WTC11 (cell line): ENCODE results near the gene NOXO1. TPM values are rescaled to one million over a fixed set of nuclear protein-coding genes. Genes with fewer than 3 reads are reported as not detected.
A peak's percentile ranks its signal among the peaks of the same experiment; 100 is the strongest.

Experiments
- AFF4 ChIP-seq: sonication (generic); formaldehyde crosslinking; IDR thresholded peaks from 2 replicates; pipeline ENCODE4 v1.8.1; 2023; ENCODE audit warnings: mild to moderate bottlenecking, missing genetic modification reagents, borderline replicate concordance
- AR ChIP-seq: fragments of 250-450 bp; sonication (Bioruptor Pico); IDR thresholded peaks from 2 replicates; pipeline ENCODE4 v1.9.0; 2021; ENCODE audit warnings: mild to moderate bottlenecking
- E2F1 ChIP-seq: sonication (generic); formaldehyde crosslinking; IDR thresholded peaks from 2 replicates; pipeline ENCODE4 v1.8.0; 2022; ENCODE audit warnings: mild to moderate bottlenecking, missing genetic modification reagents
- ELF4 ChIP-seq: sonication (generic); formaldehyde crosslinking; IDR thresholded peaks from 2 replicates; pipeline ENCODE4 v1.8.1; 2022; ENCODE audit warnings: low read depth, mild to moderate bottlenecking, moderate library complexity, missing genetic modification reagents
- ERG ChIP-seq: fragments of 250-450 bp; sonication (Bioruptor Pico); IDR thresholded peaks from 2 replicates; pipeline ENCODE4 v1.8.0; 2021; ENCODE audit warnings: mild to moderate bottlenecking
- ESRRA ChIP-seq: sonication (generic); formaldehyde crosslinking; IDR thresholded peaks from 2 replicates; pipeline ENCODE4 v1.8.1; 2022; ENCODE audit warnings: mild to moderate bottlenecking, missing genetic modification reagents, borderline replicate concordance
- ETV6 ChIP-seq: sonication (generic); formaldehyde crosslinking; IDR thresholded peaks from 2 replicates; pipeline ENCODE4 v1.8.1; 2022; ENCODE audit warnings: mild to moderate bottlenecking, missing genetic modification reagents
- FOXK1 ChIP-seq: sonication (generic); formaldehyde crosslinking; IDR thresholded peaks from 2 replicates; pipeline ENCODE4 v1.8.0; 2022; ENCODE audit warnings: mild to moderate bottlenecking, moderate library complexity, missing genetic modification reagents
- GTF2I ChIP-seq: fragments of 250-450 bp; sonication (Bioruptor Pico); conservative IDR thresholded peaks from 2 replicates; pipeline ENCODE4 v1.4.0; 2021; ENCODE audit warnings: mild to moderate bottlenecking
- JAZF1 ChIP-seq: fragments of 250-450 bp; sonication (Bioruptor Pico); IDR thresholded peaks from 2 replicates; pipeline ENCODE4 v1.9.0; 2021; ENCODE audit warnings: moderate library complexity, mild to moderate bottlenecking, inconsistent platforms
- MAX ChIP-seq: sonication (generic); formaldehyde crosslinking; IDR thresholded peaks from 2 replicates; pipeline ENCODE4 v1.8.0; 2022; ENCODE audit warnings: mild to moderate bottlenecking, missing genetic modification reagents
- MXD4 ChIP-seq: fragments of 250-450 bp; sonication (Bioruptor Pico); IDR thresholded peaks from 2 replicates; pipeline ENCODE4 v1.8.0; 2021; ENCODE audit warnings: mild to moderate bottlenecking, moderate library complexity, borderline replicate concordance
- MYBL2 ChIP-seq: sonication (generic); formaldehyde crosslinking; IDR thresholded peaks from 2 replicates; pipeline ENCODE4 v1.8.1; 2023; ENCODE audit warnings: mild to moderate bottlenecking, moderate library complexity, missing genetic modification reagents
- NFATC4 ChIP-seq: fragments of 250-450 bp; sonication (Bioruptor Pico); IDR thresholded peaks from 2 replicates; pipeline ENCODE4 v1.9.0; 2021; ENCODE audit warnings: mild to moderate bottlenecking
- NFYB ChIP-seq: sonication (generic); formaldehyde crosslinking; conservative IDR thresholded peaks from 2 replicates; pipeline ENCODE4 v1.8.0; 2022; ENCODE audit warnings: low read depth, missing genetic modification reagents
- NR1H2 ChIP-seq: sonication (generic); formaldehyde crosslinking; IDR thresholded peaks from 2 replicates; pipeline ENCODE4 v1.9.0; 2021; ENCODE audit warnings: mild to moderate bottlenecking, moderate library complexity, missing genetic modification reagents
- NR3C1 ChIP-seq: sonication (generic); formaldehyde crosslinking; conservative IDR thresholded peaks from 2 replicates; pipeline ENCODE4 v1.8.1; 2023; ENCODE audit warnings: low read depth, mild to moderate bottlenecking, missing genetic modification reagents
- RELA ChIP-seq: sonication (generic); formaldehyde crosslinking; IDR thresholded peaks from 2 replicates; pipeline ENCODE4 v1.8.1; 2022; ENCODE audit warnings: missing genetic modification reagents, mild to moderate bottlenecking, borderline replicate concordance
- RORB ChIP-seq: fragments of 250-450 bp; sonication (Bioruptor Pico); IDR thresholded peaks from 2 replicates; pipeline ENCODE4 v1.9.0; 2021; ENCODE audit warnings: mild to moderate bottlenecking
- TEAD1 ChIP-seq: sonication (generic); formaldehyde crosslinking; IDR thresholded peaks from 2 replicates; pipeline ENCODE4 v1.8.0; 2022; ENCODE audit warnings: mild to moderate bottlenecking, missing genetic modification reagents
- ZBTB21 ChIP-seq: sonication (generic); formaldehyde crosslinking; IDR thresholded peaks from 2 replicates; pipeline ENCODE4 v1.8.1; 2023; ENCODE audit warnings: mild to moderate bottlenecking, missing genetic modification reagents, borderline replicate concordance
- ZNF219 ChIP-seq: sonication (generic); formaldehyde crosslinking; IDR thresholded peaks from 2 replicates; pipeline ENCODE4 v1.8.0; 2023; ENCODE audit warnings: missing genetic modification reagents, mild to moderate bottlenecking, borderline replicate concordance
- ZNF317 ChIP-seq: sonication (generic); formaldehyde crosslinking; IDR thresholded peaks from 2 replicates; pipeline ENCODE4 v1.8.1; 2023; ENCODE audit warnings: low read depth, mild to moderate bottlenecking, moderate library complexity, missing genetic modification reagents, borderline replicate concordance
- ZNF416 ChIP-seq: fragments of 250-450 bp; sonication (Bioruptor Pico); IDR thresholded peaks from 2 replicates; pipeline ENCODE4 v1.9.0; 2021; ENCODE audit warnings: mild to moderate bottlenecking, inconsistent platforms
- ZNF423 ChIP-seq: fragments of 250-450 bp; sonication (Bioruptor Pico); IDR thresholded peaks from 2 replicates; pipeline ENCODE4 v2.1.2; 2022; ENCODE audit warnings: mild to moderate bottlenecking, moderate library complexity
- ZNF532 ChIP-seq: fragments of 250-450 bp; sonication (Bioruptor Pico); IDR thresholded peaks from 2 replicates; pipeline ENCODE4 v1.9.0; 2021; ENCODE audit warnings: mild to moderate bottlenecking, borderline replicate concordance
- total RNA-seq: library from RNA; stranded (reverse); gene quantifications from 3 replicates; pipeline ENCODE4 v1.2.3, GENCODE V29; 2021

Gene NOXO1
- total RNA-seq, 1 experiment from 2014 or later: 5.7 TPM

- TF ChIP-seq ZNF532 (CRISPR knock-in tag) (no peak), ERG (CRISPR knock-in tag) (peak; percentile 84; the same call in 1 of the 2 replicates), AR (CRISPR knock-in tag) (no peak), ETV6 (CRISPR knock-in tag) (no peak), ZBTB21 (CRISPR knock-in tag) (no peak), RORB (no peak), ZNF219 (CRISPR knock-in tag) (no peak; the same call in 1 of the 2 replicates), NFATC4 (CRISPR knock-in tag) (no peak), JAZF1 (CRISPR knock-in tag) (no peak), ZNF416 (no peak), ZNF317 (CRISPR knock-in tag) (no peak), NR1H2 (CRISPR knock-in tag) (no peak), GTF2I (CRISPR knock-in tag) (no peak), ZNF423 (CRISPR knock-in tag) (0 out of 2 replicates have a peak, but pooled peaks have one; percentile 17), MYBL2 (no peak; the same call in 1 of the 2 replicates), ELF4 (CRISPR knock-in tag) (0 out of 2 replicates have a peak, but pooled peaks have one; percentile 44), ESRRA (CRISPR knock-in tag) (peak; percentile 37; the same call in 1 of the 2 replicates), NR3C1 (CRISPR knock-in tag) (no peak), RELA (CRISPR knock-in tag) (no peak), MAX (peak; percentile 54; the same call in 1 of the 2 replicates), FOXK1 (CRISPR knock-in tag) (peak; percentile 77), E2F1 (CRISPR knock-in tag) (no peak), MXD4 (CRISPR knock-in tag) (no peak), NFYB (CRISPR knock-in tag) (no peak), AFF4 (CRISPR knock-in tag) (no peak), TEAD1 (CRISPR knock-in tag) (peak; percentile 83)
Observed at GRCh38 chr16:1959269-1960039, 21.8 kb downstream of the NOXO1 start, which contains the start of gene NDUFB10 (continued).
